Right cardiac atrium (tissue), 5 donors: Measurements from ENCODE around the gene GSE1. TPM values are rescaled to one million over a fixed set of nuclear protein-coding genes. Genes with fewer than 3 reads are reported as not detected.
A peak's percentile ranks its signal among the peaks of the same experiment; 100 is the strongest.
"Not testable (repeated sequence)": the region's sequence is repeated elsewhere in the genome, so short reads cannot be mapped to it uniquely, and the experiment has no call there.

ENCODE experiments used
- ATAC-seq, 2 donors: fragments of 200-7000 bp; cut with Tn5 transposase; one replicate each; pipeline versions ENCODE4 v1.8.0 to v1.9.1; 2020; ENCODE audit warnings: moderate library complexity in 2 of 2, mild to moderate bottlenecking in 1 of 2
- DNase-seq, 3 donors: peaks; one replicate each; pipeline ENCODE4 v3.0.0-alpha.2; 2020
- H3K27ac ChIP-seq: one replicate; pipeline ENCODE4 v1.5.1; 2013; ENCODE audit warnings: mild to moderate bottlenecking, low read length, control low read depth, moderate library complexity
- H3K27me3 ChIP-seq: one replicate; pipeline ENCODE4 v1.6.1; 2013; ENCODE audit not compliant: control insufficient read depth, insufficient read depth
- H3K4me1 ChIP-seq: one replicate; pipeline ENCODE4 v1.6.1; 2013; ENCODE audit warnings: low read length; ENCODE audit not compliant: control insufficient read depth, insufficient read depth
- H3K4me3 ChIP-seq: one replicate; pipeline ENCODE4 v1.5.1; 2013; ENCODE audit warnings: low read length, control low read depth
- H3K9me3 ChIP-seq: one replicate; pipeline ENCODE4 v1.6.1; 2013; ENCODE audit warnings: low read length; ENCODE audit not compliant: control insufficient read depth
- WGBS: extraction: QIAGEN DNeasy Blood & Tissue Kit; methylation state at CpG from one replicate; pipeline ENCODE4 v1.1.7; 2013; 5-methylcytosine and 5-hydroxymethylcytosine counted together
- intact Hi-C, 4 donors: fragments of 100-400 bp; cut with DNase I; formaldehyde crosslinking; loops; one replicate each; pipeline versions ENCODE4 v1.11.0 to v1.14.0; 2022 to 2023
- polyA plus RNA-seq: library from polyadenylated mRNA; stranded (reverse); fragments of 200-250 nt; gene quantifications from one replicate; pipeline ENCODE4 v1.2.3, GENCODE V29; 2013
- total RNA-seq, 4 donors: library from RNA; stranded (reverse); fragmentation: NEBNext Ultra II Directional; extraction: Animal tissue kit (Norgen Biotek cat#: 25700); gene quantifications; one replicate each; pipeline ENCODE4 v1.2.1, GENCODE V29; 2021
- donor health status: healthy with polysubstance abuse.
- donor health status: DM: no; HTN: yes; CAD: no.
- donor health status: DM: no; HTN: no; CAD: no.
- donor health status: DM: no; HTN: yes; CAD: no; lungs with severe emphysema.
- donor health status: DM: yes; HTN: yes; CAD: no.

Gene GSE1
- total and polyA plus RNA-seq, 5 donors = 40.3 to 99.8 (median 87.6) TPM

- ATAC-seq (no peak), DNase-seq (no peak)
- Histone ChIP-seq H3K4me3 (no peak overlapping the region), H3K9me3 (no peaks in the 10 kb centered on the region), H3K27me3 (no peaks in the 10 kb centered on the region), H3K4me1 (peaks cover 8% of the 10 kb centered on the region), H3K27ac (no peak overlapping the region)
- 95% methylated on average over 14 of the region's 14 CpGs for WGBS
- intact Hi-C loops = no loop called here
Measured at GRCh38 chr16:85584267-85584666, 28.9 kb upstream of the GSE1 start.

- no peak overlapping the region for H3K27ac ChIP-seq
- no peak overlapping the region for H3K4me3 ChIP-seq
- DNase-seq = no peak
- intact Hi-C loops = no loop called here
- no peaks in the 10 kb centered on the region for H3K9me3 ChIP-seq
- WGBS = 84% methylated on average over 20 of the region's 20 CpGs
- no peaks in the 10 kb centered on the region for H3K27me3 ChIP-seq
- H3K4me1 ChIP-seq = peaks cover 8% of the 10 kb centered on the region
- ATAC-seq = no peak
Measured at GRCh38 chr16:85584819-85585282, 28.3 kb upstream of the GSE1 start.

- intact Hi-C loops = no loop called here
- Histone ChIP-seq H3K9me3 (no peaks in the 10 kb centered on the region), H3K4me3 (no peak overlapping the region), H3K27ac (no peak overlapping the region), H3K27me3 (no peaks in the 10 kb centered on the region), H3K4me1 (peaks cover 8% of the 10 kb centered on the region)
- whole genome bisulfite sequencing = 90% methylated on average over 7 of the region's 7 CpGs
- DNase-seq (no peak), ATAC-seq (no peak)
Measured at GRCh38 chr16:85585711-85586110, 27.4 kb upstream of the GSE1 start.

- H3K27ac ChIP-seq = no peak overlapping the region
- ATAC-seq (peak; percentile 52 to 65), DNase-seq (peak; percentile 76 to 93 (median 90))
- H3K9me3 ChIP-seq = no peaks in the 10 kb centered on the region
- WGBS = 48% methylated on average over 31 of the region's 31 CpGs
- no peak overlapping the region for H3K4me3 ChIP-seq
- intact Hi-C loops = no loop called here
- H3K4me1 ChIP-seq = peaks cover 8% of the 10 kb centered on the region
- H3K27me3 ChIP-seq = no peaks in the 10 kb centered on the region
Measured at GRCh38 chr16:85586380-85587104, 26.6 kb upstream of the GSE1 start.

GRCh38 chr16:85587762-85588556 is 25.2 kb upstream of the GSE1 start:
- Histone ChIP-seq H3K9me3 (no peaks in the 10 kb centered on the region), H3K4me1 (peaks cover 8% of the 10 kb centered on the region), H3K27me3 (no peaks in the 10 kb centered on the region), H3K27ac (no peak overlapping the region), H3K4me3 (no peak overlapping the region)
- ATAC-seq (no peak), DNase-seq (no peak)
- intact Hi-C loops = no loop called here
- WGBS = 75% methylated on average over 26 of the region's 26 CpGs

- DNase-seq = no peak
- no peaks in the 10 kb centered on the region for H3K9me3 ChIP-seq
- intact Hi-C loops = no loop called here
- WGBS = 64% methylated on average over 27 of the region's 27 CpGs
- H3K4me1 ChIP-seq = peaks cover 6% of the 10 kb centered on the region
- H3K27ac ChIP-seq = no peak overlapping the region
- no peaks in the 10 kb centered on the region for H3K27me3 ChIP-seq
- no peak overlapping the region for H3K4me3 ChIP-seq
- no peak for ATAC-seq
Measured at GRCh38 chr16:85588562-85589503, 24.3 kb upstream of the GSE1 start.

- no peak for ATAC-seq
- Histone ChIP-seq H3K27me3 (no peaks in the 10 kb centered on the region), H3K9me3 (no peaks in the 10 kb centered on the region), H3K27ac (no peak overlapping the region), H3K4me1 (peaks cover 6% of the 10 kb centered on the region), H3K4me3 (no peak overlapping the region)
- intact Hi-C loops = no loop called here
- WGBS = 97% methylated on average over 20 of the region's 20 CpGs
- no peak for DNase-seq
Measured at GRCh38 chr16:85589688-85590505, 23.2 kb upstream of the GSE1 start.

GRCh38 chr16:85590506-85590832 is 22.7 kb upstream of the GSE1 start:
- no peak overlapping the region for H3K27ac ChIP-seq
- H3K27me3 ChIP-seq = no peaks in the 10 kb centered on the region
- WGBS = 97% methylated on average over 12 of the region's 12 CpGs
- DNase-seq (no peak), ATAC-seq (no peak)
- no peaks in the 10 kb centered on the region for H3K9me3 ChIP-seq
- H3K4me1 ChIP-seq = peaks cover 6% of the 10 kb centered on the region
- H3K4me3 ChIP-seq = no peak overlapping the region
- intact Hi-C loops = no loop called here

- intact Hi-C loops = no loop called here
- DNase-seq = no peak
- Histone ChIP-seq H3K4me3 (no peak overlapping the region), H3K4me1 (peaks cover 2% of the 10 kb centered on the region), H3K27ac (no peak overlapping the region), H3K9me3 (no peaks in the 10 kb centered on the region), H3K27me3 (no peaks in the 10 kb centered on the region)
- WGBS = 91% methylated on average over 11 of the region's 11 CpGs
- no peak for ATAC-seq
Measured at GRCh38 chr16:85591381-85591780, 21.7 kb upstream of the GSE1 start.

GRCh38 chr16:85592277-85592676 is 20.8 kb upstream of the GSE1 start:
- H3K4me1 ChIP-seq, H3K27me3 ChIP-seq, DNase-seq, intact Hi-C loops, H3K9me3 ChIP-seq, ATAC-seq, H3K27ac ChIP-seq, H3K4me3 ChIP-seq: not testable (repeated sequence)
- 71% methylated on average over 8 of the region's 8 CpGs for WGBS
